Measurements from ENCODE around the gene ZNF558. TPM values are rescaled to one million over a fixed set of nuclear protein-coding genes. Genes with fewer than 3 reads are reported as not detected.

The ZNF558 gene
- total and polyA plus RNA-seq, 2 of the 8 experiments (the other 6 are each of a cell fraction or from before 2014, with no cell fraction given) = 4.3 to 14.3 TPM

GRCh38 chr19:8877854-8878705, 46.0 kb upstream of the ZNF558 start:
- H3K56ac ChIP-seq (replicated peaks; ENCODE audit: insufficient read length, low read depth, low read length) = peak overlapping the region; percentile 59
- no peak overlapping the region for H4K91ac ChIP-seq (replicated peaks; ENCODE audit: insufficient read length, low read length)
- H2BK120ac ChIP-seq (replicated peaks; ENCODE audit: low read depth, low read length) = no peak overlapping the region
- no peak overlapping the region for H2BK15ac ChIP-seq (ENCODE audit: low read length)
- no peak overlapping the region for H2BK20ac ChIP-seq (ENCODE audit: low read length)
- H4K20me1 ChIP-seq (replicated peaks in 1 of 2; ENCODE audit: control insufficient read depth in 1 of 2, insufficient read depth in 2 of 2, low read length in 2 of 2) = no peaks in the 10 kb centered on the region
- peaks cover 0 to 3% (median 0%) of the 10 kb centered on the region in 4 experiments; a peak in 1 of 8 replicates for H3K36me3 ChIP-seq (ENCODE audit: control insufficient read depth in 2 of 4, insufficient read depth in 4 of 4, low read length in 3 of 4)
- H3K23ac ChIP-seq (ENCODE audit: insufficient read length) = no peak overlapping the region
- no peak overlapping the region for H2BK5ac ChIP-seq (ENCODE audit: low read depth, low read length)
- FAIRE-seq (no peak), DNase-seq (ENCODE audit: low read depth in 1 of 2, low spot score in 2 of 2) (no peak)
- H3K4me2 ChIP-seq (ENCODE audit: insufficient read depth in 1 of 2, low read depth in 2 of 2, low read length in 2 of 2) = no peak overlapping the region
- H2BK12ac ChIP-seq (ENCODE audit: low read depth, low read length) = no peak overlapping the region
- H3K27ac ChIP-seq (ENCODE audit: low read depth, low read length) = no peak overlapping the region
- 61% methylated on average over 6 of the region's 6 CpGs; no CpG with 5 or more reads in 1 of the 2 experiments for WGBS, 2 experiments (ENCODE audit: extremely low coverage in 1 of 2, insufficient coverage in 1 of 2, insufficient read length in 1 of 2, insufficient replicate concordance in 2 of 2, low coverage in 1 of 2, low lambda C conversion rate in 2 of 2, missing lambda C conversion rate in 1 of 2)
- no peaks in the 10 kb centered on the region for H3K79me1 ChIP-seq (ENCODE audit: low read depth, low read length)
- no peak overlapping the region for H3K4me3 ChIP-seq (ENCODE audit: extremely low read depth in 1 of 4, insufficient read depth in 2 of 4, low read depth in 3 of 4, low read length in 4 of 4)
- H3K14ac ChIP-seq (ENCODE audit: insufficient read length) = no peak overlapping the region
- no peak overlapping the region for H3K4ac ChIP-seq (replicated peaks; ENCODE audit: insufficient read length, low read depth, low read length)
- H3K9ac ChIP-seq (replicated peaks in 1 of 4; ENCODE audit: extremely low read depth in 1 of 4, low read depth in 3 of 4, low read length in 3 of 4) = no peak overlapping the region
- H3K18ac ChIP-seq (ENCODE audit: extremely low read depth, low read length) = no peak overlapping the region
- H3K27me3 ChIP-seq (replicated peaks in 1 of 4; ENCODE audit: control insufficient read depth in 3 of 4, extremely low read depth in 1 of 4, insufficient read depth in 3 of 4, low read length in 3 of 4) = no peaks in the 10 kb centered on the region
- H2AFZ ChIP-seq (ENCODE audit: low read length) = no peak overlapping the region
- TF ChIP-seq, protein P1, sequence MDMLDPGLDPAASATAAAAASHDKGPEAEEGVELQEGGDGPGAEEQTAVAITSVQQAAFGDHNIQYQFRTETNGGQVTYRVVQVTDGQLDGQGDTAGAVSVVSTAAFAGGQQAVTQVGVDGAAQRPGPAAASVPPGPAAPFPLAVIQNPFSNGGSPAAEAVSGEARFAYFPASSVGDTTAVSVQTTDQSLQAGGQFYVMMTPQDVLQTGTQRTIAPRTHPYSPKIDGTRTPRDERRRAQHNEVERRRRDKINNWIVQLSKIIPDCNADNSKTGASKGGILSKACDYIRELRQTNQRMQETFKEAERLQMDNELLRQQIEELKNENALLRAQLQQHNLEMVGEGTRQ (IDR thresholded peaks at IDR 0.05; ENCODE audit: low read length) = no peak
- TF ChIP-seq KDM4A (IDR thresholded peaks at IDR 0.05; ENCODE audit: low read depth, low read length, severe bottlenecking) (no peak), NRF1 (IDR thresholded peaks at IDR 0.05; ENCODE audit: low read depth, low read length) (no peak)
- H3K4me1 ChIP-seq (replicated peaks in 1 of 4; ENCODE audit: control insufficient read depth in 3 of 4, insufficient read depth in 4 of 4, low read length in 3 of 4) = no peaks in the 10 kb centered on the region
- ChIA-PET CTCF (ENCODE audit: partially characterized antibody) (no interaction called here), POLR2A (ENCODE audit: partially characterized antibody) (no interaction called here)
- no peak overlapping the region for H2AK5ac ChIP-seq (ENCODE audit: low read depth, low read length)
- H3K9me3 ChIP-seq (ENCODE audit: insufficient read depth in 2 of 2, low read depth in 1 of 2, low read length in 1 of 2) = peaks cover 48 to 81% of the 10 kb centered on the region in 2 experiments
- no peak overlapping the region for H4K8ac ChIP-seq (ENCODE audit: extremely low read depth, insufficient read depth, low read length)
- peaks cover 3% of the 10 kb centered on the region; the same call in 1 of the 2 replicates for H3K23me2 ChIP-seq (ENCODE audit: low read depth, low read length)
- H4K5ac ChIP-seq (ENCODE audit: insufficient read length, low read depth, low read length) = no peak overlapping the region
- no peaks in the 10 kb centered on the region for H3K79me2 ChIP-seq (ENCODE audit: control insufficient read depth in 1 of 2, insufficient read depth in 2 of 2, low read length in 2 of 2)
